Natural killer cell (primary cell): ENCODE measurements around the gene TMX3. TPM values are rescaled to one million over a fixed set of nuclear protein-coding genes. Genes with fewer than 3 reads are reported as not detected.

ENCODE experiments used
- ATAC-seq, 3 donors: fragments of 150-1000 bp in 2 of 3; fragments of 200-7000 bp in 1 of 3; cut with Tn5 transposase; 1 replicate in 1 of 3; 2 replicates in 2 of 3; pipeline ENCODE4 v1.10.0; 2021; ENCODE audit warnings: mild to moderate bottlenecking in 2 of 3, moderate library complexity in 2 of 3
- DNase-seq, 2 donors: peaks; one replicate each; pipeline versions ENCODE4 v3.0.0 to v3.0.0-alpha.2; 2013 to 2021; ENCODE audit warnings: mixed read lengths in 1 of 2
- H3K27ac ChIP-seq: one replicate; pipeline ENCODE4 v1.5.1; 2013; ENCODE audit warnings: mild to moderate bottlenecking, low read length
- H3K27me3 ChIP-seq: one replicate; pipeline ENCODE4 v1.6.1; 2013; ENCODE audit warnings: low read length; ENCODE audit not compliant: control insufficient read depth, insufficient read depth
- H3K36me3 ChIP-seq: one replicate; pipeline ENCODE4 v1.6.1; 2013; ENCODE audit warnings: low read length; ENCODE audit not compliant: control insufficient read depth, insufficient read depth
- H3K4me1 ChIP-seq: one replicate; pipeline ENCODE4 v1.6.1; 2013; ENCODE audit warnings: low read length; ENCODE audit not compliant: control insufficient read depth, insufficient read depth
- H3K4me3 ChIP-seq: one replicate; pipeline ENCODE4 v1.5.1; 2013; ENCODE audit warnings: low read length
- H3K9me3 ChIP-seq: one replicate; pipeline ENCODE4 v1.6.1; 2013; ENCODE audit warnings: low read length; ENCODE audit not compliant: control insufficient read depth, insufficient read depth
- H3K27ac Mint-ChIP-seq, 2 donors: one replicate each; pipeline ENCODE4 v1.8.0; 2022; ENCODE audit warnings: mild to moderate bottlenecking in 2 of 2, mixed read lengths in 2 of 2, moderate library complexity in 1 of 2
- H3K27me3 Mint-ChIP-seq, 2 donors: one replicate each; pipeline ENCODE4 v1.8.0; 2022; ENCODE audit warnings: low read depth in 2 of 2, mixed read lengths in 2 of 2
- H3K36me3 Mint-ChIP-seq: one replicate; pipeline ENCODE4 v1.8.0; 2022; ENCODE audit warnings: mixed read lengths
- H3K4me1 Mint-ChIP-seq, 2 donors: one replicate each; pipeline ENCODE4 v1.8.0; 2022; ENCODE audit warnings: mixed read lengths in 2 of 2
- H3K4me3 Mint-ChIP-seq: one replicate; pipeline ENCODE4 v1.8.0; 2022; ENCODE audit warnings: mild to moderate bottlenecking, moderate library complexity, mixed read lengths
- H3K9me3 Mint-ChIP-seq, 2 donors: one replicate each; pipeline ENCODE4 v1.8.0; 2022; ENCODE audit warnings: mixed read lengths in 2 of 2
- WGBS: methylation state at CpG from one replicate; pipeline ENCODE4 v1.1.7; 2013; ENCODE audit warnings: missing lambda C conversion rate; ENCODE audit not compliant: insufficient coverage; 5-methylcytosine and 5-hydroxymethylcytosine counted together
- intact Hi-C: fragments of 100-400 bp; cut with micrococcal nuclease; formaldehyde crosslinking; loops from one replicate; pipeline ENCODE4 v1.14.2; 2022
- total RNA-seq, 4 donors: library from RNA; stranded (reverse); fragments of 120-200 nt in 1 of 4; gene quantifications; one replicate each; pipeline versions ENCODE4 v1.2.3 to v1.2.4, GENCODE V29; 2013 to 2022
- TF ChIP-seq, protein P1 (sequence below): fragments of 200-600 bp; IDR thresholded peaks from one replicate; pipeline ENCODE4 v1.8.0; 2022; ENCODE audit warnings: antibody characterized with exemption

Gene TMX3
- total RNA-seq, 3 donors from 2014 or later (not counting 1 experiment from before 2014, with no cell fraction given) = 60.2 to 63.9 (median 62.0) TPM

DNA sequence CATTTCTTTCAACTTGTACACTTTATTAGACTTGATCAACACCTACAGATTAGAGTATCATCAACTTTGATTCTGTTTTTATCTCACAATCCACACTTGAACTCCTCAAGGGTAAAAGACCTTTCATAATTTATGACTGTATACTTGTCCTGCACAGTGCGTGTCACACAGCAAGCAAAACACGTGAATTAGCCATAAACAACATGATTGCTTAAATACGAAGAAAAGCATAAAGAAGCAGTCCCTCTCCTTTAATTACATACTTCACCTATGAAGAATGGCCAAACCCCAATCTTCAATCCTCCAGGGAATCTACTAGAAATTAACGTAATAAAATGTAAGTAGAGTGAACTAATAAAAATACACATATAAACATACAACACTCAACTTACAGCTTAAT, 13.6 kb downstream of the TMX3 start:
- Mint-ChIP-seq H3K36me3 (no peaks in the 10 kb centered on the region), H3K4me1 (peaks cover 20 to 32% of the 10 kb centered on the region in 2 donors), H3K9me3 (no peaks in the 10 kb centered on the region), H3K27me3 (no peaks in the 10 kb centered on the region), H3K4me3 (no peak overlapping the region), H3K27ac (no peak overlapping the region)
- no peak for DNase-seq
- intact Hi-C loops = no loop called here
- no peaks in the 10 kb centered on the region for H3K9me3 ChIP-seq
- H3K27ac ChIP-seq = no peak overlapping the region
- 98% methylated on average over 3 of the region's 4 CpGs for WGBS
- no peaks in the 10 kb centered on the region for H3K27me3 ChIP-seq
- ATAC-seq = no peak
- TF ChIP-seq, protein P1, sequence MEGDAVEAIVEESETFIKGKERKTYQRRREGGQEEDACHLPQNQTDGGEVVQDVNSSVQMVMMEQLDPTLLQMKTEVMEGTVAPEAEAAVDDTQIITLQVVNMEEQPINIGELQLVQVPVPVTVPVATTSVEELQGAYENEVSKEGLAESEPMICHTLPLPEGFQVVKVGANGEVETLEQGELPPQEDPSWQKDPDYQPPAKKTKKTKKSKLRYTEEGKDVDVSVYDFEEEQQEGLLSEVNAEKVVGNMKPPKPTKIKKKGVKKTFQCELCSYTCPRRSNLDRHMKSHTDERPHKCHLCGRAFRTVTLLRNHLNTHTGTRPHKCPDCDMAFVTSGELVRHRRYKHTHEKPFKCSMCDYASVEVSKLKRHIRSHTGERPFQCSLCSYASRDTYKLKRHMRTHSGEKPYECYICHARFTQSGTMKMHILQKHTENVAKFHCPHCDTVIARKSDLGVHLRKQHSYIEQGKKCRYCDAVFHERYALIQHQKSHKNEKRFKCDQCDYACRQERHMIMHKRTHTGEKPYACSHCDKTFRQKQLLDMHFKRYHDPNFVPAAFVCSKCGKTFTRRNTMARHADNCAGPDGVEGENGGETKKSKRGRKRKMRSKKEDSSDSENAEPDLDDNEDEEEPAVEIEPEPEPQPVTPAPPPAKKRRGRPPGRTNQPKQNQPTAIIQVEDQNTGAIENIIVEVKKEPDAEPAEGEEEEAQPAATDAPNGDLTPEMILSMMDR = no peak
- peaks cover 48% of the 10 kb centered on the region for H3K36me3 ChIP-seq
- no peak overlapping the region for H3K4me3 ChIP-seq
- no peaks in the 10 kb centered on the region for H3K4me1 ChIP-seq

DNA sequence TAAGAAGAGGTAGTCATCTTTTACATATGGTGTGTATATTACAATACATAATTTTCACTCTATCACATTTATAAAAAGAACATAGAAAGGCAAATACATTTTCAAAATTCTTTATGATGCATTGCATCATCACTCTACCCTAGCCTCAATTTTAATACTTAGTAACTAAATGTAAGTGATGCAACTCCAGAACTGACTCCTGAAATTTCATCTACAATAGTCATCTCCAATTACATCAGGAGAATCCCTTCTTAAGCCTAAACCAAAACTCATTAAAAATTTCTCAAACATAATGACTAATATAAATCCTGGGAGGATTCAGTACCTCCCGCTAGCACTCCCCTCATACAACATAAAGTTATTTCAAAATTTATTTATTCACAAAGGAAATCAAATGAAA, 15.9 kb downstream of the TMX3 start:
- ATAC-seq = no peak
- no peak overlapping the region for H3K27ac ChIP-seq
- no peaks in the 10 kb centered on the region for H3K9me3 Mint-ChIP-seq

DNA sequence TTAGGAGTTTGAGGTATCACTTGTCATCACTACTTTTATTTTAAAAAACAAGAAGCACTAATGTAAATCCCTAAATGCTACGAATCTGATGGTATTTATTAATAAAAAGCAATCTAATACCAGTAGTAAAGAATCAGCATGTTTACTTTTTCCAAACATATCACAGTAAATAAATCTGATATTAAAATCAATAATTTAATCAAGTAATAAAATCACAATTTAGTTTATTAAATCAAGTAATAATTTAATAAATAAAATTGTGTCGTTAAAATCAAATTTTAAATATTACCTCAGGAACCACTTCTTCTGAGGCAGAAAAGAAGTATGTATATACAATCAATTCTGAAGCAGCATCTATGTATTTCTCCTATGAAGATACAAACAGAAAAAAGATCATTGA, 18.0 kb downstream of the TMX3 start:
- no peaks in the 10 kb centered on the region for H3K4me1 ChIP-seq
- DNase-seq (no peak), ATAC-seq (no peak)
- no peaks in the 10 kb centered on the region for H3K9me3 ChIP-seq
- no CpG with 5 or more reads among the region's 2 CpGs for WGBS
- TF ChIP-seq, protein P1 = no peak
- H3K4me3 ChIP-seq = no peak overlapping the region
- no peak overlapping the region for H3K4me3 Mint-ChIP-seq
- no peaks in the 10 kb centered on the region for H3K27me3 Mint-ChIP-seq
- peaks cover 0 to 5% of the 10 kb centered on the region in 2 donors for H3K4me1 Mint-ChIP-seq
- peaks cover 51% of the 10 kb centered on the region for H3K36me3 ChIP-seq
- H3K9me3 Mint-ChIP-seq = no peaks in the 10 kb centered on the region
- H3K27me3 ChIP-seq = no peaks in the 10 kb centered on the region
- H3K27ac Mint-ChIP-seq = no peak overlapping the region
- H3K36me3 Mint-ChIP-seq = no peaks in the 10 kb centered on the region
- no peak overlapping the region for H3K27ac ChIP-seq
- intact Hi-C loops = no loop called here

More for the DNA sequence above, 15.9 kb downstream of the TMX3 start:
- Mint-ChIP-seq H3K4me1 (peaks cover 14 to 16% of the 10 kb centered on the region in 2 donors), H3K27me3 (no peaks in the 10 kb centered on the region), H3K27ac (no peak overlapping the region), H3K4me3 (no peak overlapping the region), H3K36me3 (no peaks in the 10 kb centered on the region)
- intact Hi-C loops = no loop called here
- Histone ChIP-seq H3K27me3 (no peaks in the 10 kb centered on the region), H3K4me1 (no peaks in the 10 kb centered on the region), H3K36me3 (peaks cover 53% of the 10 kb centered on the region), H3K9me3 (no peaks in the 10 kb centered on the region), H3K4me3 (no peak overlapping the region)
- 100% methylated on average over 1 of the region's 1 CpG for WGBS
- no peak for DNase-seq
- TF ChIP-seq, protein P1 = no peak

DNA sequence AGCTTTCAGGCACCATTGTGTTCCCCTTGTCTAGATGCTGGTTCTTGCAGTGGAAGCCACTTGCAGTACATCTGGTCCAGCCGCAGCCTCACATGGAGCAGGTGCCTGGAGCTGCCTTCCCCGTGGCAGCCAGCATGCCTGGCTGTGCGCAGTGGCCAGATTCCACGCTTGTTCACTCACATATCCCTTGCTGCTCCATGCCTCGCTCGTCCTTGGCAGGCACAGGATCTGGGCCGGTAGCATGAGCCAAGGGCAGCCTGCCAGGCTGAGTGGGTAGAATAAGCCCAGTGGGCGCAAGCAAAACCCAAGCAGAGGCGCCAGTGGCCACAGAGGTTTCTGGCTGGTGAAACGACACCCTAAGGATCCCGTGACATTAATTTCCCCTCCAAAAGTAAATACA, 20.6 kb downstream of the TMX3 start:
- no peaks in the 10 kb centered on the region for H3K36me3 Mint-ChIP-seq
- no peak for ATAC-seq
- H3K4me3 Mint-ChIP-seq = no peak overlapping the region
- no peaks in the 10 kb centered on the region for H3K27me3 ChIP-seq
- H3K9me3 Mint-ChIP-seq = no peaks in the 10 kb centered on the region
- WGBS = 93% methylated on average over 11 of the region's 11 CpGs
- intact Hi-C loops = no loop called here
- no peak overlapping the region for H3K27ac ChIP-seq
- no peaks in the 10 kb centered on the region for H3K27me3 Mint-ChIP-seq
- H3K4me1 Mint-ChIP-seq = no peaks in the 10 kb centered on the region
- no peak for DNase-seq
- no peaks in the 10 kb centered on the region for H3K4me1 ChIP-seq
- H3K27ac Mint-ChIP-seq = no peak overlapping the region
- H3K36me3 ChIP-seq = peaks cover 49% of the 10 kb centered on the region
- TF ChIP-seq, protein P1 = no peak
- H3K9me3 ChIP-seq = no peaks in the 10 kb centered on the region
- no peak overlapping the region for H3K4me3 ChIP-seq
